GM23338 (cell line): ENCODE measurements around the gene NPC1.

ENCODE experiments used
- CREB1 ChIP-seq: fragments of 250-450 bp; sonication (Bioruptor Pico); IDR thresholded peaks from 2 replicates; pipeline ENCODE4 v1.5.0; 2020; ENCODE audit warnings: low read depth, mild to moderate bottlenecking, moderate library complexity
- EZH2phosphoT487 ChIP-seq: fragments of 200-600 bp; sonication (generic); IDR thresholded peaks from one replicate; pipeline ENCODE4 v1.8.1; 2018; ENCODE audit warnings: antibody characterized with exemption; ENCODE audit not compliant: unreplicated experiment
- JUNB ChIP-seq: IDR thresholded peaks from one replicate; pipeline ENCODE4 v1.6.1; 2016; ENCODE audit warnings: antibody characterized with exemption; ENCODE audit not compliant: unreplicated experiment
- POLR2AphosphoS5 ChIP-seq: IDR thresholded peaks from 2 replicates; pipeline ENCODE4 v1.6.1; 2016; ENCODE audit warnings: antibody characterized with exemption, low read depth
- ZNF114 ChIP-seq: fragments of 250-450 bp; sonication (Bioruptor Pico); IDR thresholded peaks from 2 replicates; pipeline ENCODE4 v1.5.0; 2020; ENCODE audit warnings: mild to moderate bottlenecking, moderate library complexity
- ZNF331 ChIP-seq: fragments of 250-450 bp; sonication (Bioruptor Pico); IDR thresholded peaks from 2 replicates; pipeline ENCODE4 v1.5.0; 2020; ENCODE audit warnings: low read depth, mild to moderate bottlenecking, moderate library complexity
- TF ChIP-seq, protein P1 (sequence below), 2 experiments: fragments of 200-600 bp in 1 of 2; sonication (generic) in 1 of 2; conservative IDR thresholded peaks; 2 replicates each; pipeline versions ENCODE4 v1.5.1 to v1.6.1; 2016 to 2017; ENCODE audit warnings: antibody characterized with exemption in 2 of 2, low read depth in 2 of 2, mild to moderate bottlenecking in 2 of 2, moderate library complexity in 1 of 2
- TF ChIP-seq, protein P2 (sequence below): IDR thresholded peaks from one replicate; pipeline ENCODE4 v1.6.1; 2018; ENCODE audit warnings: antibody characterized with exemption; ENCODE audit not compliant: unreplicated experiment

DNA sequence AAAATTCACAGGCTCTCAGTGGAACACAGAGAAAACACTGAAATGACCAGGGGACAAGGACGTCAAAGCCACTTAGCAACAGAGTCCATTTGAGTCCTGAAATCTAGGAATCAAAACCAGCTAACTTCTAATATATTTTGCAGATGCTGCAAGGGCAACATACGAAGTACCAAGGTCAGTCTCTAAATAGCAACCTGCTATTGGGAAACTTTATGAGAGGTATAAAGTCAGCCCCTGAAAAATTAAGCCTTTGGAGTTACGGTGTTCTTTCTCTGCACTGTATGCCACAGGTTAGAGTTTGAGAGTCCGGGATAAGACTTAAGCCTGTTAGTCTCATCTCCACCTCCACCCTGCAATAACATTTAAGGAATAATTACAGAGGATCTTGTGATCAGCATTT, 13.3 kb downstream of the NPC1 start:
- TF ChIP-seq, protein P1, sequence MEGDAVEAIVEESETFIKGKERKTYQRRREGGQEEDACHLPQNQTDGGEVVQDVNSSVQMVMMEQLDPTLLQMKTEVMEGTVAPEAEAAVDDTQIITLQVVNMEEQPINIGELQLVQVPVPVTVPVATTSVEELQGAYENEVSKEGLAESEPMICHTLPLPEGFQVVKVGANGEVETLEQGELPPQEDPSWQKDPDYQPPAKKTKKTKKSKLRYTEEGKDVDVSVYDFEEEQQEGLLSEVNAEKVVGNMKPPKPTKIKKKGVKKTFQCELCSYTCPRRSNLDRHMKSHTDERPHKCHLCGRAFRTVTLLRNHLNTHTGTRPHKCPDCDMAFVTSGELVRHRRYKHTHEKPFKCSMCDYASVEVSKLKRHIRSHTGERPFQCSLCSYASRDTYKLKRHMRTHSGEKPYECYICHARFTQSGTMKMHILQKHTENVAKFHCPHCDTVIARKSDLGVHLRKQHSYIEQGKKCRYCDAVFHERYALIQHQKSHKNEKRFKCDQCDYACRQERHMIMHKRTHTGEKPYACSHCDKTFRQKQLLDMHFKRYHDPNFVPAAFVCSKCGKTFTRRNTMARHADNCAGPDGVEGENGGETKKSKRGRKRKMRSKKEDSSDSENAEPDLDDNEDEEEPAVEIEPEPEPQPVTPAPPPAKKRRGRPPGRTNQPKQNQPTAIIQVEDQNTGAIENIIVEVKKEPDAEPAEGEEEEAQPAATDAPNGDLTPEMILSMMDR (conservative IDR thresholded peaks at IDR 0.05; ENCODE audit: low read depth in 2 of 2): no peak
- no peak for TF ChIP-seq ZNF114
- no peak for TF ChIP-seq ZNF331 (CRISPR knock-in tag)
- no peak for TF ChIP-seq EZH2phosphoT487
- TF ChIP-seq POLR2AphosphoS5: no peak
- TF ChIP-seq, protein P2, sequence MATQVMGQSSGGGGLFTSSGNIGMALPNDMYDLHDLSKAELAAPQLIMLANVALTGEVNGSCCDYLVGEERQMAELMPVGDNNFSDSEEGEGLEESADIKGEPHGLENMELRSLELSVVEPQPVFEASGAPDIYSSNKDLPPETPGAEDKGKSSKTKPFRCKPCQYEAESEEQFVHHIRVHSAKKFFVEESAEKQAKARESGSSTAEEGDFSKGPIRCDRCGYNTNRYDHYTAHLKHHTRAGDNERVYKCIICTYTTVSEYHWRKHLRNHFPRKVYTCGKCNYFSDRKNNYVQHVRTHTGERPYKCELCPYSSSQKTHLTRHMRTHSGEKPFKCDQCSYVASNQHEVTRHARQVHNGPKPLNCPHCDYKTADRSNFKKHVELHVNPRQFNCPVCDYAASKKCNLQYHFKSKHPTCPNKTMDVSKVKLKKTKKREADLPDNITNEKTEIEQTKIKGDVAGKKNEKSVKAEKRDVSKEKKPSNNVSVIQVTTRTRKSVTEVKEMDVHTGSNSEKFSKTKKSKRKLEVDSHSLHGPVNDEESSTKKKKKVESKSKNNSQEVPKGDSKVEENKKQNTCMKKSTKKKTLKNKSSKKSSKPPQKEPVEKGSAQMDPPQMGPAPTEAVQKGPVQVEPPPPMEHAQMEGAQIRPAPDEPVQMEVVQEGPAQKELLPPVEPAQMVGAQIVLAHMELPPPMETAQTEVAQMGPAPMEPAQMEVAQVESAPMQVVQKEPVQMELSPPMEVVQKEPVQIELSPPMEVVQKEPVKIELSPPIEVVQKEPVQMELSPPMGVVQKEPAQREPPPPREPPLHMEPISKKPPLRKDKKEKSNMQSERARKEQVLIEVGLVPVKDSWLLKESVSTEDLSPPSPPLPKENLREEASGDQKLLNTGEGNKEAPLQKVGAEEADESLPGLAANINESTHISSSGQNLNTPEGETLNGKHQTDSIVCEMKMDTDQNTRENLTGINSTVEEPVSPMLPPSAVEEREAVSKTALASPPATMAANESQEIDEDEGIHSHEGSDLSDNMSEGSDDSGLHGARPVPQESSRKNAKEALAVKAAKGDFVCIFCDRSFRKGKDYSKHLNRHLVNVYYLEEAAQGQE: no peak
- TF ChIP-seq CREB1 (CRISPR knock-in tag): no peak
- TF ChIP-seq JUNB: no peak
